Endothelial cell of umbilical vein (primary cell): ENCODE measurements around the gene MAP2K4. TPM values are rescaled to one million over a fixed set of nuclear protein-coding genes. Genes with fewer than 3 reads are reported as not detected.

ENCODE experiments used
- BruUV-seq: library from RNA; stranded (reverse); fragments of 400-500 nt; replicated peaks from 2 replicates; lab custom pipeline; 2021; lab: Mats Ljungman, UMichigan
- CTCF ChIA-PET: fragments of 300-600, 350-600 bp; sonication (Branson Sonifier 250); formaldehyde crosslinking; loops from one replicate; lab custom pipeline; 2021; ENCODE audit warnings: antibody characterized with exemption, inconsistent platforms; lab: Charles Lee
- POLR2A ChIA-PET: fragments of 300-600, 350-600 bp; sonication (Branson Sonifier 250); formaldehyde crosslinking; loops from one replicate; lab custom pipeline; 2021; ENCODE audit warnings: antibody characterized with exemption, inconsistent platforms; lab: Charles Lee
- DNase-seq: peaks from one replicate; pipeline ENCODE4 v3.0.0-alpha.2; 2011; ENCODE audit warnings: low read depth, low spot score
- FAIRE-seq: peaks from 2 replicates; lab custom pipeline; 2011; peaks lifted over from hg19 to GRCh38; lab: Jason Lieb, UNC
- H2AFZ ChIP-seq: 2 replicates; pipeline ENCODE4 v1.6.0; 2012; ENCODE audit warnings: low read depth, low read length, control low read depth, inconsistent platforms
- H3K27ac ChIP-seq: 2 replicates; pipeline ENCODE4 v1.5.1; 2011; ENCODE audit warnings: low read depth, mild to moderate bottlenecking, control low read depth, low read length, moderate library complexity; ENCODE audit not compliant: insufficient read depth
- H3K27me3 ChIP-seq, 2 experiments: 2 replicates each; pipeline versions ENCODE4 v1.6.0 to v1.6.1; 2011; ENCODE audit warnings: low read length in 2 of 2, mixed read lengths in 1 of 2; ENCODE audit not compliant: control insufficient read depth in 2 of 2, insufficient read depth in 2 of 2
- H3K36me3 ChIP-seq, 2 experiments: 2 replicates in 1 of 2; 3 replicates in 1 of 2; pipeline ENCODE4 v1.5.1; 2011; ENCODE audit warnings: low read length in 2 of 2, mild to moderate bottlenecking in 1 of 2, moderate library complexity in 1 of 2; ENCODE audit not compliant: control insufficient read depth in 2 of 2, insufficient read depth in 2 of 2; ENCODE audit errors: extremely low read depth in 1 of 2
- H3K4me1 ChIP-seq: 3 replicates; pipeline ENCODE4 v1.5.1; 2011; ENCODE audit warnings: mild to moderate bottlenecking, low read length; ENCODE audit not compliant: control insufficient read depth, insufficient read depth; ENCODE audit errors: extremely low read depth
- H3K4me2 ChIP-seq: 2 replicates; pipeline ENCODE4 v1.6.1; 2011; ENCODE audit warnings: low read length, control low read depth, mixed read lengths; ENCODE audit not compliant: insufficient read depth
- H3K4me3 ChIP-seq, 3 experiments: fragments of 200-600 bp in 1 of 3; sonication (generic), shearing (Covaris generic) in 1 of 3; replicated peaks in 1 of 3; 2 replicates each; pipeline ENCODE4 v1.5.1; 2011 to 2016; ENCODE audit warnings: control low read depth in 3 of 3, low read length in 3 of 3, mild to moderate bottlenecking in 2 of 3, inconsistent platforms in 1 of 3, low read depth in 1 of 3, moderate library complexity in 1 of 3; ENCODE audit not compliant: insufficient read depth in 1 of 3
- H3K79me2 ChIP-seq: 2 replicates; pipeline ENCODE4 v1.6.0; 2012; ENCODE audit warnings: low read length, inconsistent platforms; ENCODE audit not compliant: control insufficient read depth, insufficient read depth
- H3K9ac ChIP-seq: replicated peaks from 2 replicates; pipeline ENCODE3; 2011; ENCODE audit warnings: low read length, control low read depth; ENCODE audit not compliant: insufficient read depth; ENCODE audit errors: extremely low read depth
- H3K9me1 ChIP-seq: replicated peaks from 3 replicates; pipeline ENCODE4 v1.6.0; 2011; ENCODE audit warnings: mild to moderate bottlenecking, low read length; ENCODE audit not compliant: control insufficient read depth, insufficient read depth; ENCODE audit errors: extremely low read depth
- H3K9me3 ChIP-seq: replicated peaks from 2 replicates; pipeline ENCODE4 v1.5.1; 2012; ENCODE audit warnings: low read length, inconsistent platforms; ENCODE audit not compliant: control insufficient read depth, insufficient read depth
- H4K20me1 ChIP-seq: replicated peaks from 2 replicates; pipeline ENCODE3; 2011; ENCODE audit warnings: mild to moderate bottlenecking, low read length; ENCODE audit not compliant: control insufficient read depth, insufficient read depth; ENCODE audit errors: extremely low read depth
- CTCF ChIP-seq, 2 donors: IDR thresholded peaks; 1 replicate in 1 of 2; 2 replicates in 1 of 2; pipeline ENCODE4 v1.5.1; 2011; ENCODE audit warnings: low read length in 2 of 2, mild to moderate bottlenecking in 2 of 2, moderate library complexity in 2 of 2, control low read depth in 1 of 2, inconsistent platforms in 1 of 2, low read depth in 1 of 2; ENCODE audit not compliant: insufficient read depth in 1 of 2; ENCODE audit errors: extremely low read depth in 1 of 2
- EZH2 ChIP-seq: IDR thresholded peaks from 2 replicates; pipeline ENCODE4 v1.6.1; 2012; ENCODE audit warnings: borderline replicate concordance, low read depth, mild to moderate bottlenecking, moderate library complexity, low read length, inconsistent platforms; ENCODE audit not compliant: severe bottlenecking
- GATA2 ChIP-seq: IDR thresholded peaks from 2 replicates; pipeline ENCODE4 v1.7.0; 2011; ENCODE audit warnings: low read depth, mild to moderate bottlenecking, moderate library complexity, mixed read lengths, low read length; ENCODE audit not compliant: insufficient read length, insufficient read depth
- MYC ChIP-seq: IDR thresholded peaks from one replicate; pipeline ENCODE4 v1.6.1; 2011; ENCODE audit warnings: mild to moderate bottlenecking, low read depth, low read length
- POLR2A ChIP-seq: IDR thresholded peaks from 2 replicates; pipeline ENCODE4 v1.6.1; 2012; ENCODE audit warnings: low read depth, mild to moderate bottlenecking, control low read depth, low read length
- POLR2AphosphoS5 ChIP-seq: IDR thresholded peaks from 2 replicates; pipeline ENCODE4 v1.6.1; 2012; ENCODE audit warnings: low read depth, mild to moderate bottlenecking, control low read depth, low read length, moderate library complexity; ENCODE audit not compliant: insufficient read depth
- dilution Hi-C: fragments of 300-500 bp; cut with MboI; formaldehyde crosslinking; loops from one replicate; pipeline ENCODE4 v1.15.0; 2019; ENCODE audit warnings: low sequenced_read_pairs; ENCODE audit not compliant: extremely low pct_ligation_motif_present
- intact Hi-C: fragments of 100-400 bp; cut with micrococcal nuclease; formaldehyde crosslinking; loops from one replicate; pipeline ENCODE4 v1.10.0; 2022
- polyA plus RNA-seq, 4 experiments: library from polyadenylated mRNA; depleted of rRNA in 3 of 4; stranded (reverse) in 3 of 4; unstranded in 1 of 4; fragments of >200 nt; gene quantifications; 2 replicates each; pipeline versions ENCODE4 v1.2.1 to v1.2.3, GENCODE V29; 2011 to 2012; ENCODE audit warnings: missing spikeins in 1 of 4
- total RNA-seq: library from RNA; stranded (reverse); gene quantifications from 2 replicates; pipeline ENCODE4 v1.2.3, GENCODE V29; 2021
- TF ChIP-seq, protein P1 (sequence below): IDR thresholded peaks from 2 replicates; pipeline ENCODE4 v1.6.1; 2011; ENCODE audit not compliant: insufficient read depth, insufficient read length

Gene MAP2K4
- total and polyA plus RNA-seq, 2 donors (not counting 3 experiments of a cell fraction or from before 2014, with no cell fraction given), result 8.6 to 17.5 TPM

DNA sequence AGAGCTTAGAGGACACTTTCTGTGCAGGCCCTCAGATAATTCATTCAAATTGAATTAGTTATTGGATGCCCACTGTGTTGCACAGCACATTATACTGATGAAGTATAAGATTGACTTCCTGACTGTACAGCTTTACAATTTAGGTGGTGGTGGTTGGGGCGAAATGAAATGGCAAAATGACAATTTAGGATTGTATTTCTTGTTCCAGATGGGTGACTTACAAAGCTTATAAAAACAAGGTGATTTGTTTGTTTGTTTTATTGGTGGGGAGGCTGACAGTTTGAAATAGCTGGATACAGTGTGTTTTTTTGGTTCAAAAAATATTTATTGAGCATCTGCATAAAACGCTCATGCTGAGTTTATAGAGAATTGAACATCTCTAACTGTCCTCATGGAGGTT, 1.6 kb downstream of the MAP2K4 start:
- DNase-seq (no peak), FAIRE-seq (no peak)
- Histone ChIP-seq H3K9me3 (no peaks in the 10 kb centered on the region), H3K27ac (no peak overlapping the region), H3K4me2 (peak overlapping the region; percentile 76), H3K4me1 (peaks cover 11% of the 10 kb centered on the region), H3K79me2 (peaks cover 49% of the 10 kb centered on the region), H4K20me1 (peaks cover 5% of the 10 kb centered on the region), H3K27me3 (peaks cover 3 to 5% of the 10 kb centered on the region in 2 experiments), H3K9me1 (no peaks in the 10 kb centered on the region), H3K9ac (no peak overlapping the region), H3K36me3 (no peaks in the 10 kb centered on the region), H2AFZ (no peak overlapping the region), H3K4me3 (no peak overlapping the region)
- POLR2A ChIA-PET, result interaction anchor here (0.7 to 1.2 kb wide), 2 partner anchors 25 to 31 kb away, joined by 8 to 11 read pairs; partner anchors contain the start of gene ZNF18
- TF ChIP-seq MYC (no peak), CTCF (IDR thresholded peaks at IDR 0.05; ENCODE audit: extremely low read depth in 1 of 2, insufficient read depth in 1 of 2, low read depth in 1 of 2, low read length in 2 of 2) (no peak), EZH2 (no peak), GATA2 (no peak), POLR2A (no peak), POLR2AphosphoS5 (no peak)
- TF ChIP-seq, protein P1, sequence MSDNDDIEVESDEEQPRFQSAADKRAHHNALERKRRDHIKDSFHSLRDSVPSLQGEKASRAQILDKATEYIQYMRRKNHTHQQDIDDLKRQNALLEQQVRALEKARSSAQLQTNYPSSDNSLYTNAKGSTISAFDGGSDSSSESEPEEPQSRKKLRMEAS, result no peak
- BruUV-seq, result no TSS peak
- intact Hi-C loops, result no loop called here
- dilution Hi-C loops, result no loop called here
- CTCF ChIA-PET, result interaction anchor here (1.0 to 1.6 kb wide), 3 partner anchors 13 to 25 kb away, joined by 3 to 5 read pairs (median 3); partner anchors contain the start of gene ZNF18
